Neural progenitor cell (in vitro differentiated cells): ENCODE measurements around the gene RNU6-8. TPM values are rescaled to one million over a fixed set of nuclear protein-coding genes. Genes with fewer than 3 reads are reported as not detected.

Experiments used
- DNase-seq: peaks from one replicate; pipeline ENCODE4 v3.0.0-alpha.2; 2016; ENCODE audit warnings: low spot score
- H2AFZ ChIP-seq: fragments of 200-600 bp; sonication (generic); replicated peaks from 2 replicates; pipeline ENCODE4 v1.6.1; 2016; ENCODE audit warnings: antibody characterized with exemption
- H3F3A ChIP-seq: fragments of 200-600 bp; sonication (generic); 2 replicates; pipeline ENCODE4 v1.6.1; 2016; ENCODE audit warnings: antibody characterized with exemption, low read depth
- H3K27ac ChIP-seq: fragments of 200-600 bp; sonication (generic); 2 replicates; pipeline ENCODE4 v1.5.1; 2016; ENCODE audit warnings: mild to moderate bottlenecking
- H3K27me3 ChIP-seq: fragments of 200-600 bp; sonication (generic); 2 replicates; pipeline ENCODE4 v1.6.1; 2016; ENCODE audit warnings: mild to moderate bottlenecking, moderate library complexity
- H3K36me3 ChIP-seq: fragments of 200-600 bp; sonication (generic); 2 replicates; pipeline ENCODE4 v1.5.1; 2016
- H3K4me1 ChIP-seq: fragments of 200-600 bp; sonication (generic); 2 replicates; pipeline ENCODE4 v1.6.1; 2016; ENCODE audit warnings: mixed run types
- H3K4me2 ChIP-seq: fragments of 200-600 bp; sonication (generic); 2 replicates; pipeline ENCODE4 v1.6.1; 2016
- H3K4me3 ChIP-seq: fragments of 200-600 bp; sonication (generic); 2 replicates; pipeline ENCODE4 v1.5.1; 2016
- H3K79me2 ChIP-seq: fragments of 200-600 bp; sonication (generic); 2 replicates; pipeline ENCODE4 v1.6.1; 2016; ENCODE audit warnings: low read depth
- H3K9ac ChIP-seq: fragments of 200-600 bp; sonication (generic); 2 replicates; pipeline ENCODE4 v1.6.1; 2016
- H3K9me3 ChIP-seq: fragments of 200-600 bp; sonication (generic); 2 replicates; pipeline ENCODE4 v1.5.1; 2016; ENCODE audit warnings: low read depth
- H4K20me1 ChIP-seq: fragments of 200-600 bp; sonication (generic); 2 replicates; pipeline ENCODE4 v1.6.1; 2016; ENCODE audit warnings: low read depth
- H3K27ac Mint-ChIP-seq: 3 replicates; pipeline ENCODE4 v1.8.0; 2021; ENCODE audit warnings: mixed read lengths
- H3K27me3 Mint-ChIP-seq: 2 replicates; pipeline ENCODE4 v1.8.0; 2022; ENCODE audit warnings: low read depth, mild to moderate bottlenecking, inconsistent platforms, moderate library complexity, mixed read lengths; ENCODE audit not compliant: insufficient read depth
- H3K36me3 Mint-ChIP-seq: 3 replicates; pipeline ENCODE4 v1.8.0; 2021; ENCODE audit warnings: mixed read lengths
- H3K4me1 Mint-ChIP-seq: 3 replicates; pipeline ENCODE4 v1.8.0; 2021; ENCODE audit warnings: mixed read lengths
- H3K4me3 Mint-ChIP-seq: 3 replicates; pipeline ENCODE4 v1.8.0; 2021; ENCODE audit warnings: mild to moderate bottlenecking, moderate library complexity, mixed read lengths
- H3K9me3 Mint-ChIP-seq: 3 replicates; pipeline ENCODE4 v1.8.0; 2020; ENCODE audit warnings: mixed read lengths
- EZH2 ChIP-seq: fragments of 200-600 bp; sonication (generic); IDR thresholded peaks from 2 replicates; pipeline ENCODE4 v1.6.1; 2017; ENCODE audit warnings: antibody characterized with exemption, mild to moderate bottlenecking, moderate library complexity
- EZH2phosphoT487 ChIP-seq: fragments of 200-600 bp; sonication (generic); IDR thresholded peaks from 2 replicates; pipeline ENCODE4 v1.6.1; 2017; ENCODE audit warnings: antibody characterized with exemption
- total RNA-seq: library from RNA; depleted of rRNA; stranded (reverse); fragments of >200 nt; gene quantifications from 2 replicates; pipeline ENCODE4 v1.2.3, GENCODE V29; 2015; ENCODE audit warnings: low replicate concordance
- TF ChIP-seq, protein P1 (sequence below): fragments of 200-600 bp; sonication (generic); IDR thresholded peaks from 2 replicates; pipeline ENCODE4 v1.5.1; 2017; ENCODE audit warnings: antibody characterized with exemption, mild to moderate bottlenecking

The RNU6-8 gene
- total RNA-seq, 1 donor from 2014 or later = not detected

DNA sequence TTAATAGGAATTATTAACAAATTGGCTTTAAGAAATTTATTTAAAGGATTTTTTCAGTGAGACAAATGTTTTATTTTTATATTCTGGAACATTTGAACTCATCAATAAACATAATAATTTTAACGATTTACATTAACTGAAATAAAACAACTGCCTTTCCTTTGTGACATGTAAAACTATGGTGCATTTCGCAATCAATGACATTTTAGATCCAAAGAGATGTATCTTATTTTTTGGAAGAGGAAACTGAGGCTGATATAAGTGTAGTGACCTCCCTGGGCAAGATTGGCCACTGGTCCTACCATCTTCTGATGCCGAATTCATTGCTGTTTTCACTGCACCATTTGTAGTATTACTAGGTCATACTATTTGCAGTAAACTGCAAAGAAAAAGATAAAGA is 2.5 kb upstream of the RNU6-8 start:
- H3F3A ChIP-seq = peaks cover 22% of the 10 kb centered on the region
- Mint-ChIP-seq H3K27ac (no peak overlapping the region), H3K9me3 (no peaks in the 10 kb centered on the region), H3K4me3 (no peak overlapping the region), H3K4me1 (peaks cover 15% of the 10 kb centered on the region), H3K36me3 (no peaks in the 10 kb centered on the region), H3K27me3 (peaks cover 10% of the 10 kb centered on the region)
- H3K79me2 ChIP-seq = no peaks in the 10 kb centered on the region
- H3K27ac ChIP-seq = no peak overlapping the region
- H4K20me1 ChIP-seq = no peaks in the 10 kb centered on the region
- peaks cover 11% of the 10 kb centered on the region for H3K27me3 ChIP-seq
- DNase-seq = no peak
- H3K4me3 ChIP-seq = no peak overlapping the region
- no peak overlapping the region for H3K4me2 ChIP-seq
- H2AFZ ChIP-seq = no peak overlapping the region
- H3K36me3 ChIP-seq = no peaks in the 10 kb centered on the region
- no peak overlapping the region for H3K9ac ChIP-seq
- TF ChIP-seq EZH2 (no peak), EZH2phosphoT487 (no peak)
- TF ChIP-seq, protein P1, sequence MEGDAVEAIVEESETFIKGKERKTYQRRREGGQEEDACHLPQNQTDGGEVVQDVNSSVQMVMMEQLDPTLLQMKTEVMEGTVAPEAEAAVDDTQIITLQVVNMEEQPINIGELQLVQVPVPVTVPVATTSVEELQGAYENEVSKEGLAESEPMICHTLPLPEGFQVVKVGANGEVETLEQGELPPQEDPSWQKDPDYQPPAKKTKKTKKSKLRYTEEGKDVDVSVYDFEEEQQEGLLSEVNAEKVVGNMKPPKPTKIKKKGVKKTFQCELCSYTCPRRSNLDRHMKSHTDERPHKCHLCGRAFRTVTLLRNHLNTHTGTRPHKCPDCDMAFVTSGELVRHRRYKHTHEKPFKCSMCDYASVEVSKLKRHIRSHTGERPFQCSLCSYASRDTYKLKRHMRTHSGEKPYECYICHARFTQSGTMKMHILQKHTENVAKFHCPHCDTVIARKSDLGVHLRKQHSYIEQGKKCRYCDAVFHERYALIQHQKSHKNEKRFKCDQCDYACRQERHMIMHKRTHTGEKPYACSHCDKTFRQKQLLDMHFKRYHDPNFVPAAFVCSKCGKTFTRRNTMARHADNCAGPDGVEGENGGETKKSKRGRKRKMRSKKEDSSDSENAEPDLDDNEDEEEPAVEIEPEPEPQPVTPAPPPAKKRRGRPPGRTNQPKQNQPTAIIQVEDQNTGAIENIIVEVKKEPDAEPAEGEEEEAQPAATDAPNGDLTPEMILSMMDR = no peak
- peaks cover 3% of the 10 kb centered on the region for H3K4me1 ChIP-seq
- H3K9me3 ChIP-seq = no peaks in the 10 kb centered on the region

DNA sequence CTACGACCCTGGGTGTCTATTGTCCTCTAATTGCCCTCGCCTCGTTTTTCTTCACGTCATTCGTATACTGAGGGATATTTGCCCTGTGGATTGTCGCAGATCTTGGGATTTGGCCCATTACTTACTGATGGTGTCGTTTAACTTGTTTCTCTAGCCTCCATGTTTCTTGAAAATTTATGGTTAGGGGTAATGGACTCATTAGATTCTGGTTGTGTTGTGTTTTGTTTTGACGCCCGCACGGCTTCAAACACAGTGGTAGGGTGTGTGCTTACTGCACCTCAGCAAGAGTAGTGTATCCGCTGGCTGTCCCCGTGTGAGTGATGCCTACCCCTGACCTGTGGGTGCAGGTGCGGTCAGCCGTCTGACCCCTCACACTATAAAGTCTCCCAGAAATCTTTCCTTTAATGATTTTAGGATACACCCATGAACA is 874 bp upstream of the RNU6-8 start:
- Histone ChIP-seq H3K9ac (no peak overlapping the region), H3F3A (peaks cover 28% of the 10 kb centered on the region), H3K27me3 (peaks cover 18% of the 10 kb centered on the region), H3K4me1 (peaks cover 5% of the 10 kb centered on the region), H3K4me2 (peak overlapping the region; percentile 90), H3K79me2 (no peaks in the 10 kb centered on the region), H2AFZ (peak overlapping the region; percentile 97), H4K20me1 (peaks cover 4% of the 10 kb centered on the region), H3K27ac (no peak overlapping the region), H3K36me3 (no peaks in the 10 kb centered on the region), H3K4me3 (peak overlapping the region; percentile 75), H3K9me3 (no peaks in the 10 kb centered on the region)
- Mint-ChIP-seq H3K27ac (peak overlapping the region; percentile 80), H3K4me3 (peak overlapping the region; percentile 98), H3K9me3 (no peaks in the 10 kb centered on the region), H3K36me3 (no peaks in the 10 kb centered on the region), H3K27me3 (peaks cover 10% of the 10 kb centered on the region), H3K4me1 (peaks cover 15% of the 10 kb centered on the region)
- TF ChIP-seq EZH2 = no peak
- no peak for TF ChIP-seq EZH2phosphoT487
- TF ChIP-seq, protein P1 = no peak
- DNase-seq = peak; percentile 28

DNA sequence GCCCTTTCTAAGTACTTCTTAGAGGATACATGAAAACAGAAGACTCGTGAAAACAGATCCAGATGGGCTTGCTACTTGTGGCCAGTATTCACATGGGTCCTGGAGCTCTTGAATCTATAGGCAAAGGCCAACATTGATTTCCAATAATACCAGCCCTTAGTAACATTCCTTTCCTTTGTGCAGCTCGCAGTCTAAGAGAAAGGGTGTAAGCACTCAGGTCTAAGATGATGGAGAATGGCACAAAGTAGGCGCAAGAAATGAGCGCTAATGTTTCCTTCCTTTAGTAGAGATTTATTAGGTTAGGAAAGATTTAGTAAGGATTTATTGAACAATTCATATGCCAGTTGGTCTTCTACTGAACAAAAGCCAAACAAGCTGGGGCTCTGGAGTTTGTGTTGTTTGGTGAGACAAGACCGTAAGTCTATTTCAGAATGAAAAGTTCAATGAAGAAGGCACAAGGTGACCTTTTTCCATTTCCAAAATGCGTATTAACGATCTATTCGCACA is 525 bp downstream of the RNU6-8 start:
- H3K36me3 Mint-ChIP-seq = no peaks in the 10 kb centered on the region
- peaks cover 15% of the 10 kb centered on the region for H3K4me1 Mint-ChIP-seq
- H4K20me1 ChIP-seq = peaks cover 4% of the 10 kb centered on the region
- H3K4me3 ChIP-seq = peak overlapping the region; percentile 75
- peaks cover 28% of the 10 kb centered on the region for H3F3A ChIP-seq
- H3K4me3 Mint-ChIP-seq = peak overlapping the region; percentile 98
- TF ChIP-seq EZH2phosphoT487 (no peak), EZH2 (no peak)
- TF ChIP-seq, protein P1 = no peak
- no peaks in the 10 kb centered on the region for H3K9me3 ChIP-seq
- H3K79me2 ChIP-seq = no peaks in the 10 kb centered on the region
- H3K27me3 Mint-ChIP-seq = peaks cover 10% of the 10 kb centered on the region
- H3K36me3 ChIP-seq = no peaks in the 10 kb centered on the region
- peak overlapping the region; percentile 100 for H3K27ac Mint-ChIP-seq
- peak; percentile 57 for DNase-seq
- no peak overlapping the region for H3K27ac ChIP-seq
- peak overlapping the region; percentile 89 for H2AFZ ChIP-seq
- peak overlapping the region; percentile 90 for H3K4me2 ChIP-seq
- peaks cover 18% of the 10 kb centered on the region for H3K27me3 ChIP-seq
- H3K4me1 ChIP-seq = peaks cover 5% of the 10 kb centered on the region
- H3K9ac ChIP-seq = no peak overlapping the region
- no peaks in the 10 kb centered on the region for H3K9me3 Mint-ChIP-seq
